OCI-LY3 (cell line): ENCODE measurements around the gene CHRDL1.

ENCODE experiments used
- H2AFZ ChIP-seq: fragments of 200-600, 300-600 bp; shearing (Covaris generic); 2 replicates; pipeline ENCODE4 v1.6.0; 2014; ENCODE audit warnings: antibody characterized with exemption, low read depth, low read length
- H3K27ac ChIP-seq: fragments of 200-600, 300-600 bp; sonication (generic); 2 replicates; pipeline ENCODE4 v1.5.1; 2014; ENCODE audit warnings: mild to moderate bottlenecking, low read length, moderate library complexity, mixed read lengths
- H3K27me3 ChIP-seq: fragments of 200-600, 300-600 bp; sonication (generic); 2 replicates; pipeline ENCODE4 v1.6.1; 2014; ENCODE audit warnings: low read depth, low read length, mixed read lengths
- H3K36me3 ChIP-seq: fragments of 200-600, 300-600 bp; sonication (generic); replicated peaks from 2 replicates; pipeline ENCODE3; 2014; ENCODE audit warnings: low read depth, low read length, mixed read lengths
- H3K4me1 ChIP-seq: fragments of 300-600, 200-600 bp; sonication (generic); 2 replicates; pipeline ENCODE4 v1.6.1; 2014; ENCODE audit warnings: low read length, mixed read lengths
- H3K4me2 ChIP-seq: fragments of 200-600, 300-600 bp; sonication (generic); 2 replicates; pipeline ENCODE4 v1.6.1; 2014; ENCODE audit warnings: low read length, mixed read lengths
- H3K4me3 ChIP-seq: fragments of 300-600, 200-600 bp; sonication (generic); 2 replicates; pipeline ENCODE4 v1.5.1; 2014; ENCODE audit warnings: antibody characterized with exemption, mild to moderate bottlenecking, low read length, moderate library complexity
- H3K79me2 ChIP-seq: fragments of 300-600, 200-600 bp; shearing (Covaris generic); 2 replicates; pipeline ENCODE4 v1.6.1; 2014; ENCODE audit warnings: mild to moderate bottlenecking, low read length, mixed read lengths
- H3K9ac ChIP-seq: fragments of 300-600, 200-600 bp; shearing (Covaris generic); 2 replicates; pipeline ENCODE4 v1.6.0; 2014; ENCODE audit warnings: mild to moderate bottlenecking, low read length, moderate library complexity
- H3K9me3 ChIP-seq: fragments of 200-600, 300-600 bp; shearing (Covaris generic); 2 replicates; pipeline ENCODE4 v1.6.1; 2014; ENCODE audit warnings: low read length, mixed read lengths; ENCODE audit not compliant: insufficient read depth
- H4K20me1 ChIP-seq: fragments of 200-600, 300-600 bp; sonication (generic); 2 replicates; pipeline ENCODE4 v1.6.1; 2016; ENCODE audit warnings: low read length, mixed read lengths; ENCODE audit not compliant: insufficient read depth
- CTCF ChIP-seq: fragments of 200-600, 300-600 bp; sonication (generic); IDR thresholded peaks from 2 replicates; pipeline ENCODE4 v1.5.1; 2014; ENCODE audit warnings: antibody characterized with exemption, low read length, low read depth
- EZH2phosphoT487 ChIP-seq: fragments of 200-600 bp; shearing (Covaris generic); IDR thresholded peaks from 2 replicates; pipeline ENCODE4 v1.6.1; 2018; ENCODE audit warnings: antibody characterized with exemption, mixed run types, low read depth

Gene CHRDL1

GRCh38 chrX:110755061-110755460 is 40.6 kb downstream of the CHRDL1 start:
- H3K36me3 ChIP-seq = no peaks in the 10 kb centered on the region
- no peak overlapping the region for H3K9ac ChIP-seq
- no peak for TF ChIP-seq CTCF
- TF ChIP-seq EZH2phosphoT487 = no peak
- H3K79me2 ChIP-seq = no peaks in the 10 kb centered on the region
- no peak overlapping the region for H3K27ac ChIP-seq
- no peak overlapping the region for H3K4me3 ChIP-seq
- no peaks in the 10 kb centered on the region for H4K20me1 ChIP-seq
- H3K4me2 ChIP-seq = no peak overlapping the region
- no peaks in the 10 kb centered on the region for H3K27me3 ChIP-seq
- no peaks in the 10 kb centered on the region for H3K4me1 ChIP-seq
- H2AFZ ChIP-seq = no peak overlapping the region
- H3K9me3 ChIP-seq = no peaks in the 10 kb centered on the region

GRCh38 chrX:110750526-110751189 is 45.0 kb downstream of the CHRDL1 start:
- Histone ChIP-seq H4K20me1 (no peaks in the 10 kb centered on the region), H3K9me3 (no peaks in the 10 kb centered on the region), H3K4me2 (no peak overlapping the region), H3K27me3 (no peaks in the 10 kb centered on the region), H3K4me3 (no peak overlapping the region), H2AFZ (no peak overlapping the region), H3K36me3 (no peaks in the 10 kb centered on the region), H3K4me1 (peaks cover 36% of the 10 kb centered on the region), H3K9ac (no peak overlapping the region), H3K27ac (no peak overlapping the region), H3K79me2 (no peaks in the 10 kb centered on the region)
- TF ChIP-seq EZH2phosphoT487 (no peak), CTCF (no peak)

- peaks cover 49% of the 10 kb centered on the region for H3K4me1 ChIP-seq
- TF ChIP-seq CTCF (no peak), EZH2phosphoT487 (no peak)
- no peaks in the 10 kb centered on the region for H4K20me1 ChIP-seq
- H3K27me3 ChIP-seq = no peaks in the 10 kb centered on the region
- no peaks in the 10 kb centered on the region for H3K36me3 ChIP-seq
- peak overlapping the region; percentile 74 for H3K4me2 ChIP-seq
- H3K9me3 ChIP-seq = no peaks in the 10 kb centered on the region
- peak overlapping the region; percentile 40; the same call in 1 of the 2 replicates for H2AFZ ChIP-seq
- peak overlapping the region; percentile 35; the same call in 1 of the 2 replicates for H3K4me3 ChIP-seq
- peak overlapping the region; percentile 58; the same call in 1 of the 2 replicates for H3K9ac ChIP-seq
- H3K27ac ChIP-seq = peak overlapping the region; percentile 89
- no peaks in the 10 kb centered on the region for H3K79me2 ChIP-seq
Measured at GRCh38 chrX:110748256-110748806, 47.3 kb downstream of the CHRDL1 start.

- H3K4me1 ChIP-seq = peaks cover 73% of the 10 kb centered on the region
- no peaks in the 10 kb centered on the region for H3K9me3 ChIP-seq
- no peaks in the 10 kb centered on the region for H3K27me3 ChIP-seq
- no peak for TF ChIP-seq EZH2phosphoT487
- TF ChIP-seq CTCF = no peak
- no peak overlapping the region for H2AFZ ChIP-seq
- no peak overlapping the region for H3K9ac ChIP-seq
- H3K4me2 ChIP-seq = no peak overlapping the region
- H3K4me3 ChIP-seq = no peak overlapping the region
- no peaks in the 10 kb centered on the region for H3K79me2 ChIP-seq
- no peaks in the 10 kb centered on the region for H4K20me1 ChIP-seq
- H3K36me3 ChIP-seq = no peaks in the 10 kb centered on the region
- no peak overlapping the region for H3K27ac ChIP-seq
Measured at GRCh38 chrX:110746014-110746413, 49.6 kb downstream of the CHRDL1 start.
